SK-N-SH (cell line): ENCODE measurements around the gene CLCN3. TPM values are rescaled to one million over a fixed set of nuclear protein-coding genes. Genes with fewer than 3 reads are reported as not detected.

ENCODE experiments used
- CHD2 ChIP-seq: fragments of 150-350 bp; IDR thresholded peaks from 2 replicates; pipeline ENCODE4 v1.6.1; 2018; ENCODE audit warnings: low read length; ENCODE audit not compliant: partially characterized antibody
- ELF1 ChIP-seq: IDR thresholded peaks from 2 replicates; pipeline ENCODE4 v1.4.0; 2012
- EP300 ChIP-seq, 2 experiments: IDR thresholded peaks; 2 replicates each; pipeline versions ENCODE4 v1.4.0 to v1.6.1; 2012; ENCODE audit warnings: borderline replicate concordance in 1 of 2, low read depth in 1 of 2, low read length in 1 of 2
- FOSL2 ChIP-seq: IDR thresholded peaks from 2 replicates; pipeline ENCODE4 v1.4.0; 2012; ENCODE audit warnings: low read depth, mild to moderate bottlenecking, moderate library complexity, borderline replicate concordance
- FOXJ3 ChIP-seq: sonication (generic); formaldehyde crosslinking; IDR thresholded peaks from 2 replicates; pipeline ENCODE4 v1.5.1; 2020; ENCODE audit warnings: mild to moderate bottlenecking, missing genetic modification reagents
- FOXM1 ChIP-seq: IDR thresholded peaks from 2 replicates; pipeline ENCODE4 v1.4.0; 2012; ENCODE audit warnings: low read depth, mild to moderate bottlenecking
- GABPA ChIP-seq: IDR thresholded peaks from 2 replicates; pipeline ENCODE4 v1.4.0; 2012; ENCODE audit warnings: low read depth, mild to moderate bottlenecking
- JUND ChIP-seq: IDR thresholded peaks from 2 replicates; pipeline ENCODE4 v1.4.0; 2012
- MEF2A ChIP-seq: IDR thresholded peaks from 2 replicates; pipeline ENCODE4 v1.4.0; 2012; ENCODE audit warnings: low read depth, borderline replicate concordance
- MXI1 ChIP-seq: IDR thresholded peaks from 2 replicates; pipeline ENCODE4 v1.6.1; 2012; ENCODE audit warnings: mild to moderate bottlenecking, low read depth, low read length, improper control_type of control experiment
- NFIC ChIP-seq: IDR thresholded peaks from 2 replicates; pipeline ENCODE4 v1.4.0; 2012; ENCODE audit warnings: borderline replicate concordance
- POLR2AphosphoS5 ChIP-seq: IDR thresholded peaks from 2 replicates; pipeline ENCODE4 v1.6.1; 2012; ENCODE audit warnings: low read depth, low read length
- RXRA ChIP-seq: IDR thresholded peaks from 2 replicates; pipeline ENCODE4 v1.4.0; 2012; ENCODE audit warnings: low read depth, mild to moderate bottlenecking, borderline replicate concordance
- SMC3 ChIP-seq: IDR thresholded peaks from 2 replicates; pipeline ENCODE4 v1.6.1; 2012; ENCODE audit warnings: low read depth, low read length, improper control_type of control experiment
- TAF1 ChIP-seq: IDR thresholded peaks from 2 replicates; pipeline ENCODE4 v1.6.1; 2012; ENCODE audit warnings: low read depth, mild to moderate bottlenecking, low read length, moderate library complexity, borderline replicate concordance
- TCF12 ChIP-seq: IDR thresholded peaks from 2 replicates; pipeline ENCODE4 v1.4.0; 2012
- TEAD4 ChIP-seq: IDR thresholded peaks from 2 replicates; pipeline ENCODE4 v1.4.0; 2012; ENCODE audit warnings: mild to moderate bottlenecking, borderline replicate concordance; ENCODE audit not compliant: insufficient read depth
- YY1 ChIP-seq: IDR thresholded peaks from 2 replicates; pipeline ENCODE4 v1.4.0; 2012; ENCODE audit warnings: low read depth, mild to moderate bottlenecking
- polyA plus RNA-seq, 3 experiments: library from polyadenylated mRNA; depleted of rRNA; stranded (reverse); fragments of >200 nt; gene quantifications; 2 replicates each; pipeline ENCODE4 v1.2.3, GENCODE V29; 2012
- TF ChIP-seq, protein P1 (sequence below): IDR thresholded peaks from 2 replicates; pipeline ENCODE4 v1.4.0; 2012; ENCODE audit warnings: low read depth, borderline replicate concordance
- TF ChIP-seq, protein P2 (sequence below): fragments of 200-600 bp; sonication (generic); IDR thresholded peaks from 2 replicates; pipeline ENCODE4 v1.6.1; 2017; ENCODE audit warnings: antibody characterized with exemption, mild to moderate bottlenecking, moderate library complexity
- TF ChIP-seq, protein P3 (sequence below): IDR thresholded peaks from 2 replicates; pipeline ENCODE4; 2012
- TF ChIP-seq, protein P4 (sequence below): fragments of 150-350 bp; IDR thresholded peaks from 2 replicates; pipeline ENCODE4 v1.6.1; 2017; ENCODE audit warnings: antibody characterized with exemption, low read length, low read depth, borderline replicate concordance
- TF ChIP-seq, protein P5 (sequence below): fragments of 150-350 bp; IDR thresholded peaks from 2 replicates; pipeline ENCODE4 v1.6.1; 2016; ENCODE audit warnings: mild to moderate bottlenecking, low read depth, low read length
- TF ChIP-seq, protein P6 (sequence below): IDR thresholded peaks from 2 replicates; pipeline ENCODE4 v1.4.0; 2012; ENCODE audit warnings: low read depth, borderline replicate concordance

Gene CLCN3
- polyA plus RNA-seq, 1 of the 3 experiments (the other 2 are of a cell fraction) = 11.8 TPM

DNA sequence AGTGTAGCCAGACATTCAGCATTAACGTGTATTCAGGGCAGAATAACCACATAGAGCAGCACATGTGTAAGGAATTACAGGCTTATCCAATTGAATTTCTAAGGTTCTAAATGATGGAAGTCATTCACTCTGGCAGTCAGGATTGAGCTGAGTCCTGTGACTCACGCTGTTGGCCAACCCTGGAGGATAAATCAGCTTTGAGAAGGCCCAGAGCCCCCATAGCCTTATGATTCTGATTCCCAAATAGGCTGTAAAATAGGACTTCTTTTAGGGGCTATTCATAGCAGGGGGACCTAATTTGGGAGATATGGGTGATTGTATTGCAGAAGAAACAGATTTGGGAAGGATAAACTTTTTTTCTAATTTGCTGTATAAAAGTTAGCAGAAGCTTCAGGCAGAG is 145.5 kb downstream of the CLCN3 start (continued):
- TF ChIP-seq, protein P1, sequence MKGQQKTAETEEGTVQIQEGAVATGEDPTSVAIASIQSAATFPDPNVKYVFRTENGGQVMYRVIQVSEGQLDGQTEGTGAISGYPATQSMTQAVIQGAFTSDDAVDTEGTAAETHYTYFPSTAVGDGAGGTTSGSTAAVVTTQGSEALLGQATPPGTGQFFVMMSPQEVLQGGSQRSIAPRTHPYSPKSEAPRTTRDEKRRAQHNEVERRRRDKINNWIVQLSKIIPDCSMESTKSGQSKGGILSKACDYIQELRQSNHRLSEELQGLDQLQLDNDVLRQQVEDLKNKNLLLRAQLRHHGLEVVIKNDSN = no peak
- peak; percentile 77; the same call in 1 of the 2 replicates for TF ChIP-seq POLR2AphosphoS5
- TF ChIP-seq SMC3 = no peak
- TF ChIP-seq, protein P2, sequence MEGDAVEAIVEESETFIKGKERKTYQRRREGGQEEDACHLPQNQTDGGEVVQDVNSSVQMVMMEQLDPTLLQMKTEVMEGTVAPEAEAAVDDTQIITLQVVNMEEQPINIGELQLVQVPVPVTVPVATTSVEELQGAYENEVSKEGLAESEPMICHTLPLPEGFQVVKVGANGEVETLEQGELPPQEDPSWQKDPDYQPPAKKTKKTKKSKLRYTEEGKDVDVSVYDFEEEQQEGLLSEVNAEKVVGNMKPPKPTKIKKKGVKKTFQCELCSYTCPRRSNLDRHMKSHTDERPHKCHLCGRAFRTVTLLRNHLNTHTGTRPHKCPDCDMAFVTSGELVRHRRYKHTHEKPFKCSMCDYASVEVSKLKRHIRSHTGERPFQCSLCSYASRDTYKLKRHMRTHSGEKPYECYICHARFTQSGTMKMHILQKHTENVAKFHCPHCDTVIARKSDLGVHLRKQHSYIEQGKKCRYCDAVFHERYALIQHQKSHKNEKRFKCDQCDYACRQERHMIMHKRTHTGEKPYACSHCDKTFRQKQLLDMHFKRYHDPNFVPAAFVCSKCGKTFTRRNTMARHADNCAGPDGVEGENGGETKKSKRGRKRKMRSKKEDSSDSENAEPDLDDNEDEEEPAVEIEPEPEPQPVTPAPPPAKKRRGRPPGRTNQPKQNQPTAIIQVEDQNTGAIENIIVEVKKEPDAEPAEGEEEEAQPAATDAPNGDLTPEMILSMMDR = no peak
- TF ChIP-seq, protein P3, sequence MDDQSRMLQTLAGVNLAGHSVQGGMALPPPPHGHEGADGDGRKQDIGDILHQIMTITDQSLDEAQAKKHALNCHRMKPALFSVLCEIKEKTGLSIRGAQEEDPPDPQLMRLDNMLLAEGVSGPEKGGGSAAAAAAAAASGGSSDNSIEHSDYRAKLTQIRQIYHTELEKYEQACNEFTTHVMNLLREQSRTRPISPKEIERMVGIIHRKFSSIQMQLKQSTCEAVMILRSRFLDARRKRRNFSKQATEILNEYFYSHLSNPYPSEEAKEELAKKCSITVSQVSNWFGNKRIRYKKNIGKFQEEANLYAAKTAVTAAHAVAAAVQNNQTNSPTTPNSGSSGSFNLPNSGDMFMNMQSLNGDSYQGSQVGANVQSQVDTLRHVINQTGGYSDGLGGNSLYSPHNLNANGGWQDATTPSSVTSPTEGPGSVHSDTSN = peak; percentile 92
- TF ChIP-seq NFIC = no peak
- TF ChIP-seq, protein P4, sequence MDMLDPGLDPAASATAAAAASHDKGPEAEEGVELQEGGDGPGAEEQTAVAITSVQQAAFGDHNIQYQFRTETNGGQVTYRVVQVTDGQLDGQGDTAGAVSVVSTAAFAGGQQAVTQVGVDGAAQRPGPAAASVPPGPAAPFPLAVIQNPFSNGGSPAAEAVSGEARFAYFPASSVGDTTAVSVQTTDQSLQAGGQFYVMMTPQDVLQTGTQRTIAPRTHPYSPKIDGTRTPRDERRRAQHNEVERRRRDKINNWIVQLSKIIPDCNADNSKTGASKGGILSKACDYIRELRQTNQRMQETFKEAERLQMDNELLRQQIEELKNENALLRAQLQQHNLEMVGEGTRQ = no peak
- TF ChIP-seq FOSL2 = no peak
- TF ChIP-seq MEF2A = no peak
- no peak for TF ChIP-seq FOXM1
- no peak for TF ChIP-seq TAF1
- no peak for TF ChIP-seq GABPA
- TF ChIP-seq, protein P5, sequence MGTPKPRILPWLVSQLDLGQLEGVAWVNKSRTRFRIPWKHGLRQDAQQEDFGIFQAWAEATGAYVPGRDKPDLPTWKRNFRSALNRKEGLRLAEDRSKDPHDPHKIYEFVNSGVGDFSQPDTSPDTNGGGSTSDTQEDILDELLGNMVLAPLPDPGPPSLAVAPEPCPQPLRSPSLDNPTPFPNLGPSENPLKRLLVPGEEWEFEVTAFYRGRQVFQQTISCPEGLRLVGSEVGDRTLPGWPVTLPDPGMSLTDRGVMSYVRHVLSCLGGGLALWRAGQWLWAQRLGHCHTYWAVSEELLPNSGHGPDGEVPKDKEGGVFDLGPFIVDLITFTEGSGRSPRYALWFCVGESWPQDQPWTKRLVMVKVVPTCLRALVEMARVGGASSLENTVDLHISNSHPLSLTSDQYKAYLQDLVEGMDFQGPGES = no peak
- peak; percentile 84 for TF ChIP-seq TCF12
- peak; percentile 32; the same call in 1 of the 2 replicates for TF ChIP-seq JUND
- no peak for TF ChIP-seq FOXJ3 (CRISPR knock-in tag)
- TF ChIP-seq YY1 = no peak
- TF ChIP-seq MXI1 = peak; percentile 46; the same call in 1 of the 2 replicates
- TF ChIP-seq, protein P6, sequence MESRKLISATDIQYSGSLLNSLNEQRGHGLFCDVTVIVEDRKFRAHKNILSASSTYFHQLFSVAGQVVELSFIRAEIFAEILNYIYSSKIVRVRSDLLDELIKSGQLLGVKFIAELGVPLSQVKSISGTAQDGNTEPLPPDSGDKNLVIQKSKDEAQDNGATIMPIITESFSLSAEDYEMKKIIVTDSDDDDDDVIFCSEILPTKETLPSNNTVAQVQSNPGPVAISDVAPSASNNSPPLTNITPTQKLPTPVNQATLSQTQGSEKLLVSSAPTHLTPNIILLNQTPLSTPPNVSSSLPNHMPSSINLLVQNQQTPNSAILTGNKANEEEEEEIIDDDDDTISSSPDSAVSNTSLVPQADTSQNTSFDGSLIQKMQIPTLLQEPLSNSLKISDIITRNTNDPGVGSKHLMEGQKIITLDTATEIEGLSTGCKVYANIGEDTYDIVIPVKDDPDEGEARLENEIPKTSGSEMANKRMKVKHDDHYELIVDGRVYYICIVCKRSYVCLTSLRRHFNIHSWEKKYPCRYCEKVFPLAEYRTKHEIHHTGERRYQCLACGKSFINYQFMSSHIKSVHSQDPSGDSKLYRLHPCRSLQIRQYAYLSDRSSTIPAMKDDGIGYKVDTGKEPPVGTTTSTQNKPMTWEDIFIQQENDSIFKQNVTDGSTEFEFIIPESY = no peak
- peak; percentile 33 to 94; a peak in 3 of 4 replicates for TF ChIP-seq EP300 (IDR thresholded peaks at IDR 0.05; ENCODE audit: borderline replicate concordance in 1 of 2, low read depth in 1 of 2, low read length in 1 of 2)
- no peak for TF ChIP-seq RXRA
- TF ChIP-seq ELF1 = no peak
- TF ChIP-seq CHD2 = peak; percentile 44
- no peak for TF ChIP-seq TEAD4
